ENCODE results near the gene PSMC1. TPM values are rescaled to one million over a fixed set of nuclear protein-coding genes. Genes with fewer than 3 reads are reported as not detected.

Gene PSMC1
- total and polyA plus RNA-seq, 11 donors, result 113 to 378 (median 126) TPM

- H3K27ac ChIP-seq, result peak overlapping the region in 9 of 12 donors; percentile 5 to 73 (median 56)
- no peak overlapping the region for H3K4me3 ChIP-seq
- no peaks in the 10 kb centered on the region for H3K9me3 ChIP-seq
- no peak for ATAC-seq
- WGBS, 4 donors, result 60 to 68% (median 64%) methylated on average over 10 of the region's 10 CpGs
- TF ChIP-seq POLR2A (IDR thresholded peaks at IDR 0.05), result no peak
- TF ChIP-seq, protein P1, sequence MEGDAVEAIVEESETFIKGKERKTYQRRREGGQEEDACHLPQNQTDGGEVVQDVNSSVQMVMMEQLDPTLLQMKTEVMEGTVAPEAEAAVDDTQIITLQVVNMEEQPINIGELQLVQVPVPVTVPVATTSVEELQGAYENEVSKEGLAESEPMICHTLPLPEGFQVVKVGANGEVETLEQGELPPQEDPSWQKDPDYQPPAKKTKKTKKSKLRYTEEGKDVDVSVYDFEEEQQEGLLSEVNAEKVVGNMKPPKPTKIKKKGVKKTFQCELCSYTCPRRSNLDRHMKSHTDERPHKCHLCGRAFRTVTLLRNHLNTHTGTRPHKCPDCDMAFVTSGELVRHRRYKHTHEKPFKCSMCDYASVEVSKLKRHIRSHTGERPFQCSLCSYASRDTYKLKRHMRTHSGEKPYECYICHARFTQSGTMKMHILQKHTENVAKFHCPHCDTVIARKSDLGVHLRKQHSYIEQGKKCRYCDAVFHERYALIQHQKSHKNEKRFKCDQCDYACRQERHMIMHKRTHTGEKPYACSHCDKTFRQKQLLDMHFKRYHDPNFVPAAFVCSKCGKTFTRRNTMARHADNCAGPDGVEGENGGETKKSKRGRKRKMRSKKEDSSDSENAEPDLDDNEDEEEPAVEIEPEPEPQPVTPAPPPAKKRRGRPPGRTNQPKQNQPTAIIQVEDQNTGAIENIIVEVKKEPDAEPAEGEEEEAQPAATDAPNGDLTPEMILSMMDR (IDR thresholded peaks at IDR 0.05), result no peak
- H3K4me1 ChIP-seq, result peaks cover 5 to 33% (median 16%) of the 10 kb centered on the region in 12 donors
- DNase-seq, result no peak
- intact Hi-C loops (cut with DNase I), result loop anchor here (2.0 to 10.0 kb wide), 11 partner anchors 80 to 592 kb away; partner anchors contain the start of gene CALM1 (in 6 of the 10)
- peaks cover 0 to 75% (median 51%) of the 10 kb centered on the region in 9 donors for H3K36me3 ChIP-seq
- H3K27me3 ChIP-seq, result no peaks in the 10 kb centered on the region
These were observed 46.4 kb downstream of the PSMC1 start for GRCh38 chr14:90302529-90303303.

- no peak for ATAC-seq
- intact Hi-C loops (cut with DNase I), result loop anchor here (2.0 to 10.0 kb wide), 11 partner anchors 79 to 591 kb away; partner anchors contain the start of gene CALM1 (in 6 of the 10)
- H3K27ac ChIP-seq, result no peak overlapping the region
- no peak for DNase-seq
- WGBS, 4 donors, result 94 to 98% (median 96%) methylated on average over 4 of the region's 4 CpGs
- H3K36me3 ChIP-seq, result peaks cover 0 to 75% (median 52%) of the 10 kb centered on the region in 9 donors
- H3K4me3 ChIP-seq, result no peak overlapping the region
- no peaks in the 10 kb centered on the region for H3K27me3 ChIP-seq
- no peaks in the 10 kb centered on the region for H3K9me3 ChIP-seq
- TF ChIP-seq POLR2A (IDR thresholded peaks at IDR 0.05), result no peak
- TF ChIP-seq, protein P1 (IDR thresholded peaks at IDR 0.05), result no peak
- H3K4me1 ChIP-seq, result peaks cover 5 to 30% (median 16%) of the 10 kb centered on the region in 12 donors
These were observed 47.1 kb downstream of the PSMC1 start for GRCh38 chr14:90303473-90303872.

DNA sequence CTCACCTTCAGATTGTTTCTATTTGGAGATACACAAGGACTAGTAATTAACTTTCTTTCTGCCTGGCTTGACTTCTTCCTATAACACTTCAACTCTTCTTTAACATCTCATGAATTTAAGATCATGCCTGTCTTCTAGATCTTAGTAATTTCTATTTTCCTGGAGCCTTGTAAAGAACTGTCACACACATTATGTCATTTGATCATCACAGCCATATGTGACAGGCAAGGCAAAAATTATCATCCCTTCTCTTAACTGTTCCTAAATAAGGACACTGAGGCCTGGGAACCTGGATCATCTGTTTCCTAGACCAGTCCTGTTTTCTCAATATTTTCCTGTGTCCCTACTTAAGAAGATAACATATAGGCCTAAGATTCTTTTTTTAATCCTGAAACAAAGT, 48.1 kb downstream of the PSMC1 start:
- ATAC-seq (no peak), DNase-seq (no peak)
- intact Hi-C loops (cut with DNase I), result loop anchor here (1.0 to 10.0 kb wide), 11 partner anchors 78 to 590 kb away; partner anchors contain the start of gene CALM1 (in 6 of the 10)
- H3K27me3 ChIP-seq, result no peaks in the 10 kb centered on the region
- TF ChIP-seq, protein P1 (IDR thresholded peaks at IDR 0.05), result no peak
- TF ChIP-seq POLR2A (IDR thresholded peaks at IDR 0.05), result no peak
- no peaks in the 10 kb centered on the region for H3K9me3 ChIP-seq
- H3K4me3 ChIP-seq, result no peak overlapping the region
- H3K4me1 ChIP-seq, result peaks cover 5 to 28% (median 16%) of the 10 kb centered on the region in 12 donors
- H3K27ac ChIP-seq, result no peak overlapping the region
- peaks cover 0 to 78% (median 56%) of the 10 kb centered on the region in 9 donors for H3K36me3 ChIP-seq

DNA sequence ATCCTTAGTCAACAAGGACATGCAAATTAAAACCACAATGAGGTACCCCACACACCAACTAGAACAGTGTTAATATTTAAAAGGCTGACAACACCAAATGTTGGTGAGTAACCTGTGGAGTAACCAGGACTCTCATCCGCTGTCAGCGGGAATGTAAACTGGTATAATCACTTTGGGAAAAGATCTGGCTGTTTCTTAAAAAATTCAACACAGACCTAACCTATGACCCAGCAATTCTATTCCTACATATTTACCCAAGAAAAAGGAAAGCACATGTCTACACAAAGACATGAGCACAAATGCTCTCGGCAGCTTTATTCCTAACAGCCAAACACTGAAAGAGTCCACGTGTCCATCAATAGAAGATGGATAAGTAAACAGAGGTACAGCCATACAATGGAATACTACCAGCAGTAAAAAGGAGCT, 48.8 kb downstream of the PSMC1 start:
- ATAC-seq, result no peak
- intact Hi-C loops (cut with DNase I), result loop anchor here in 8 of 10 donors (10.0 kb wide), 4 partner anchors 90 to 590 kb away; partner anchors contain the start of gene CALM1 (in 3 of the 8)
- no peak overlapping the region for H3K4me3 ChIP-seq
- H3K27me3 ChIP-seq, result no peaks in the 10 kb centered on the region
- H3K36me3 ChIP-seq, result peaks cover 0 to 80% (median 56%) of the 10 kb centered on the region in 9 donors
- H3K4me1 ChIP-seq, result peaks cover 5 to 22% (median 14%) of the 10 kb centered on the region in 12 donors
- no peaks in the 10 kb centered on the region for H3K9me3 ChIP-seq
- WGBS, 4 donors, result 90 to 94% (median 91%) methylated on average over 4 of the region's 4 CpGs
- DNase-seq, result no peak
- no peak overlapping the region for H3K27ac ChIP-seq
- no peak for TF ChIP-seq POLR2A (IDR thresholded peaks at IDR 0.05)
- TF ChIP-seq, protein P1 (IDR thresholded peaks at IDR 0.05), result no peak
